Measurements from ENCODE around the gene OR6B3. TPM values are rescaled to one million over a fixed set of nuclear protein-coding genes. Genes with fewer than 3 reads are reported as not detected.

The OR6B3 gene
- total and polyA plus RNA-seq, 4 donors: not detected

GRCh38 chr2:240021488-240022104, 31.7 kb downstream of the OR6B3 start:
- DNase-seq (ENCODE audit: low spot score): peak; percentile 75
- 57% methylated on average over 9 of the region's 9 CpGs for WGBS
- Histone ChIP-seq H3K9ac (ENCODE audit: low read depth in 1 of 2, low read length in 2 of 2) (no peak overlapping the region), H3K27ac (ENCODE audit: low read depth in 1 of 2, low read length in 2 of 2) (no peak overlapping the region), H3K36me3 (ENCODE audit: control insufficient read depth in 4 of 4, insufficient read depth in 3 of 4, low read depth in 1 of 4, low read length in 3 of 4) (peaks cover 13 to 42% (median 30%) of the 10 kb centered on the region in 4 donors), H3K4me1 (ENCODE audit: control insufficient read depth in 4 of 4, insufficient read depth in 4 of 4, low read length in 3 of 4) (peaks cover 0 to 26% (median 21%) of the 10 kb centered on the region in 4 donors), H3K9me3 (ENCODE audit: control insufficient read depth in 4 of 4, low read length in 3 of 4) (no peaks in the 10 kb centered on the region), H3K4me3 (ENCODE audit: low read depth in 1 of 3, low read length in 3 of 3) (no peak overlapping the region), H3K27me3 (ENCODE audit: control insufficient read depth in 4 of 4, insufficient read depth in 4 of 4, low read length in 3 of 4) (no peaks in the 10 kb centered on the region)
- no peak for TF ChIP-seq TAF1 (conservative IDR thresholded peaks at IDR 0.05)
- TF ChIP-seq, protein P1, sequence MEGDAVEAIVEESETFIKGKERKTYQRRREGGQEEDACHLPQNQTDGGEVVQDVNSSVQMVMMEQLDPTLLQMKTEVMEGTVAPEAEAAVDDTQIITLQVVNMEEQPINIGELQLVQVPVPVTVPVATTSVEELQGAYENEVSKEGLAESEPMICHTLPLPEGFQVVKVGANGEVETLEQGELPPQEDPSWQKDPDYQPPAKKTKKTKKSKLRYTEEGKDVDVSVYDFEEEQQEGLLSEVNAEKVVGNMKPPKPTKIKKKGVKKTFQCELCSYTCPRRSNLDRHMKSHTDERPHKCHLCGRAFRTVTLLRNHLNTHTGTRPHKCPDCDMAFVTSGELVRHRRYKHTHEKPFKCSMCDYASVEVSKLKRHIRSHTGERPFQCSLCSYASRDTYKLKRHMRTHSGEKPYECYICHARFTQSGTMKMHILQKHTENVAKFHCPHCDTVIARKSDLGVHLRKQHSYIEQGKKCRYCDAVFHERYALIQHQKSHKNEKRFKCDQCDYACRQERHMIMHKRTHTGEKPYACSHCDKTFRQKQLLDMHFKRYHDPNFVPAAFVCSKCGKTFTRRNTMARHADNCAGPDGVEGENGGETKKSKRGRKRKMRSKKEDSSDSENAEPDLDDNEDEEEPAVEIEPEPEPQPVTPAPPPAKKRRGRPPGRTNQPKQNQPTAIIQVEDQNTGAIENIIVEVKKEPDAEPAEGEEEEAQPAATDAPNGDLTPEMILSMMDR (IDR thresholded peaks at IDR 0.05; ENCODE audit: low read depth, low read length, missing input control): peak; percentile 59
- TF ChIP-seq, protein P2, sequence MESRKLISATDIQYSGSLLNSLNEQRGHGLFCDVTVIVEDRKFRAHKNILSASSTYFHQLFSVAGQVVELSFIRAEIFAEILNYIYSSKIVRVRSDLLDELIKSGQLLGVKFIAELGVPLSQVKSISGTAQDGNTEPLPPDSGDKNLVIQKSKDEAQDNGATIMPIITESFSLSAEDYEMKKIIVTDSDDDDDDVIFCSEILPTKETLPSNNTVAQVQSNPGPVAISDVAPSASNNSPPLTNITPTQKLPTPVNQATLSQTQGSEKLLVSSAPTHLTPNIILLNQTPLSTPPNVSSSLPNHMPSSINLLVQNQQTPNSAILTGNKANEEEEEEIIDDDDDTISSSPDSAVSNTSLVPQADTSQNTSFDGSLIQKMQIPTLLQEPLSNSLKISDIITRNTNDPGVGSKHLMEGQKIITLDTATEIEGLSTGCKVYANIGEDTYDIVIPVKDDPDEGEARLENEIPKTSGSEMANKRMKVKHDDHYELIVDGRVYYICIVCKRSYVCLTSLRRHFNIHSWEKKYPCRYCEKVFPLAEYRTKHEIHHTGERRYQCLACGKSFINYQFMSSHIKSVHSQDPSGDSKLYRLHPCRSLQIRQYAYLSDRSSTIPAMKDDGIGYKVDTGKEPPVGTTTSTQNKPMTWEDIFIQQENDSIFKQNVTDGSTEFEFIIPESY (IDR thresholded peaks at IDR 0.05): no peak
- TF ChIP-seq RAD21 (IDR thresholded peaks at IDR 0.05): peak in 1 of 2 donors; percentile 66
- TF ChIP-seq REST (IDR thresholded peaks at IDR 0.05): no peak
- TF ChIP-seq GABPA (IDR thresholded peaks at IDR 0.05 in 1 of 2, conservative IDR thresholded peaks at IDR 0.05 in 1 of 2): no peak
- TF ChIP-seq FOXA1 (IDR thresholded peaks at IDR 0.05): no peak
- TF ChIP-seq, protein P3, sequence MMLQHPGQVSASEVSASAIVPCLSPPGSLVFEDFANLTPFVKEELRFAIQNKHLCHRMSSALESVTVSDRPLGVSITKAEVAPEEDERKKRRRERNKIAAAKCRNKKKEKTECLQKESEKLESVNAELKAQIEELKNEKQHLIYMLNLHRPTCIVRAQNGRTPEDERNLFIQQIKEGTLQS (IDR thresholded peaks at IDR 0.05): no peak

DNA sequence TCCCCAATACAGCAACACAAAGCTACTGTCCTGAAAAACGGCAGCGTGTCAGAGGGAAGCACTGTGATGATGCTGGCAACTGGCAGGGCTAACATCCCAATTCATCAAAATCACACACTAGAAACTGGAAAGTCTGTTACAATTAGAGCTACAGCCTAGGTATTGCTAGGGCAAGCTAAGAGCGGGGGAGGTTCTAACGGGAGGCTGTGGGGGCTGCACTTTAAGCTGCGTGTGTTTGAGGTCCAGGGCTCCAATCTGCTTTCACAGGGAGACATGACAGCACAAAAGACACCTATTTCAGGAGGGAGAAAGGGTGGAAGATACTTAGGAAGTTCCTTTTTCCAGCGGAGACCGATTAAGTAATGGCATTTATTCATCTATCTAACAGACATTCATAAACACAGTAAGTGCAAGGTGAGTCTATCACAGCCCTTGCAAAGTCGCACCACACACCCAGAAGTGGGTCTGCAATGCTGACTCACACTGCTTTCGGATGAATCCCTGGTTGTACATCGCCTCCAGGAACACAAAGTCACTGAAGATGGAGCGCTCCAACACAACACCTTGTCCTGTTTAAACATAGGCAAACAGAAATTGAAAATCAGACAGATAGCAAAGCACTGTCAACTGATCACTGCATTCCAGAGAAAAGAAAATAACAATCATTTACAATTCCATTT, 35.1 kb downstream of the OR6B3 start:
- WGBS: 96% methylated on average over 11 of the region's 11 CpGs
- no peak for TF ChIP-seq RXRA (IDR thresholded peaks at IDR 0.05)
- no peak for TF ChIP-seq TAF1 (conservative IDR thresholded peaks at IDR 0.05)
- no peak for TF ChIP-seq EGR1 (IDR thresholded peaks at IDR 0.05; ENCODE audit: low read depth in 2 of 2)
- no peak for TF ChIP-seq REST (IDR thresholded peaks at IDR 0.05)
- TF ChIP-seq, protein P1 (IDR thresholded peaks at IDR 0.05; ENCODE audit: low read depth, low read length, missing input control): no peak
- TF ChIP-seq HNF4G (IDR thresholded peaks at IDR 0.05): no peak
- no peak for TF ChIP-seq SP1 (IDR thresholded peaks at IDR 0.05)
- no peak for TF ChIP-seq FOXA2 (IDR thresholded peaks at IDR 0.05)
- Histone ChIP-seq H3K27ac (ENCODE audit: low read depth in 1 of 2, low read length in 2 of 2) (no peak overlapping the region), H3K27me3 (ENCODE audit: control insufficient read depth in 4 of 4, insufficient read depth in 4 of 4, low read length in 3 of 4) (no peaks in the 10 kb centered on the region), H3K9ac (ENCODE audit: low read depth in 1 of 2, low read length in 2 of 2) (no peak overlapping the region), H3K4me1 (ENCODE audit: control insufficient read depth in 4 of 4, insufficient read depth in 4 of 4, low read length in 3 of 4) (peaks cover 0 to 11% (median 8%) of the 10 kb centered on the region in 4 donors), H3K4me3 (ENCODE audit: low read depth in 1 of 3, low read length in 3 of 3) (no peak overlapping the region), H3K36me3 (ENCODE audit: control insufficient read depth in 4 of 4, insufficient read depth in 3 of 4, low read depth in 1 of 4, low read length in 3 of 4) (peaks cover 13 to 68% (median 45%) of the 10 kb centered on the region in 4 donors), H3K9me3 (ENCODE audit: control insufficient read depth in 4 of 4, low read length in 3 of 4) (no peaks in the 10 kb centered on the region)
- no peak for DNase-seq (ENCODE audit: low spot score)
